NCI-H2107 treated with DMSO at 0.1 percent for 48 hours (cell line): Measurements from ENCODE around the gene AFF1.

ENCODE experiments used
- DNase-seq: peaks from one replicate; lab custom pipeline; 2025; ENCODE audit not compliant: unreplicated experiment; lab: John Stamatoyannopoulos, UW

The AFF1 gene

DNA sequence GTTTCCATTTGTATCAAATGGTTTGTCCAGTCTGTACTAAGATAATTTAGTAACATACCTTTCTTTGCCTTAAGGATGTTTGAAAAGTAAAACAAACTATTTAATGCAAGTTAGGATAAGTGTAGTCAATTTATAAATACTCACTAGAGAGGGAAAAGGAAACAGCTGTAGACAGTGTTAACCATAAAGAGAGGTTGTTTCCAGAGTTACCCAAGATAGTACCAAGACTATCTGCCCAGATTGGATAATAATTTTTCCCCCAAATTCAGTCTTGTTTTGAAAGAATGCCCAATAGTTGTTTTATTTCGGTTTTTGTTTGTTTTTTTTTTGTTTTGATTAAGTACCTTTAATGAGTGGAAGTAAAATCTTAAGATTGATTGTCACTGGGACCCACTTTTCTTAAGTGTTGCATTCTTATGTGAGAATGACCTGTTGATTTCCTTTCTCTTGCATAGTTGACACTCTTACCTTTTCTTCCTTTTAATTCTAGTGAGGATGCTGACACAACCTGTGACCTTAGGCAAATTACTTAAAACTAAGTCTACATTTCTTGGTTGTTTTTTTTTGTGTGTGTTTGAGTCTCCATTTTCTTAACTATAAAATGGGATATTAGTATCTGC is 12.8 kb downstream of the AFF1 start:
- DNase-seq, result no peak

GRCh38 chr4:86948276-86948675 is 13.5 kb downstream of the AFF1 start:
- DNase-seq, result peak; percentile 39

DNA sequence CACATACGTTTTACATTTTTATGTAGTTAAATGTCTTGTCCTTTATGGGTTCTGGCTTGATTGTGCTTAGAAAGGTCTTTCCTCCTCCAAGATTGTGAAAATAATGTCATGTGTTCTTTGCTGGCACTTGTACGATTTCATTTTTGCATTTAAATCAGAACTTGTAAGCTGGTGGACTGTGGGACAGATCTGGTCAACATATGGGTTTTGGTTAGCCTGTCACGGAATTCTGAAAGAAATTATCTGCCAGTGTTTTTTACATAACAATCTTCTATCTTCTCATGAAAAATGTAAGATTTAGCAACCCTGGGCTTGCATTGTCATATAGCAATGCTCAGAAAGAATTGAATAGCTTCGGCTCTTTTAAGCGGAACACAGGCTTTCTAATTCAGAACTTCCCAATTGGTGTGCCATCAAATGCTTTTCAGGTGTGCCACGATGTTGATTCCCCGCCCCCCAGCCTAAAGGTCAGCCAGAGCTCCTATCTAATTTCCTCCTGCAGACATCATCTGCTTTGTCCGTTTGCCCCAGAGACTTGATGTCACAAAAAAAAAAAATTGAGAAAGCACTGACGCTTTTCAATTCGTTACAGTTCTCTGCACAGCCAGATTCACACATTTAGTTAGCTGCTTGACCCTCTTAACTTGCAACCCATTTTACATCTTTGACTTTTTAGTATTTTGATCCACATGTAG is 16.2 kb downstream of the AFF1 start:
- DNase-seq, result no peak

GRCh38 chr4:86955888-86956451 is 21.2 kb downstream of the AFF1 start:
- no peak for DNase-seq

DNA sequence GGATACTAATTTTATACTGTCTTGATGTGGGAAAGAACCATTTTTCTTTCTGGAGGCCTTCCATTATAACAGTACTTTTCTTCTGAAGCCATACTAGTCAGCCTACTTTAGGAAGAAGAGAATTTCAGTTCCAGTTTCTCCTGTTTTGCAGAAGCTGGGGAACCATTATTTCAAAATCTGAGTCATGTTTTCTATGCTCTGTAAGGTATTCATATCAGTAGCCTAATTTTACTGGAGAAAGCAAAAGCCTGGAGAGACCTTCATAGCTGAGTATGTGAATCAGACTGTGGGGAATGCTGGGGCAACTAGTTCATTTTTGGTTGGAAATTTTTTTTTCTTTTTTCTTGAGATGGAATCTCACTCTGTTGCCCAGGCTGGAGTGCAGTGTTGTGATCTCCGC is 22.4 kb downstream of the AFF1 start:
- DNase-seq, result no peak

GRCh38 chr4:86959588-86960500 is 25.0 kb downstream of the AFF1 start:
- DNase-seq, result no peak

GRCh38 chr4:86960557-86960961 is 25.7 kb downstream of the AFF1 start:
- DNase-seq, result no peak

- no peak for DNase-seq
Observed at GRCh38 chr4:86961116-86961515, 26.3 kb downstream of the AFF1 start.

DNA sequence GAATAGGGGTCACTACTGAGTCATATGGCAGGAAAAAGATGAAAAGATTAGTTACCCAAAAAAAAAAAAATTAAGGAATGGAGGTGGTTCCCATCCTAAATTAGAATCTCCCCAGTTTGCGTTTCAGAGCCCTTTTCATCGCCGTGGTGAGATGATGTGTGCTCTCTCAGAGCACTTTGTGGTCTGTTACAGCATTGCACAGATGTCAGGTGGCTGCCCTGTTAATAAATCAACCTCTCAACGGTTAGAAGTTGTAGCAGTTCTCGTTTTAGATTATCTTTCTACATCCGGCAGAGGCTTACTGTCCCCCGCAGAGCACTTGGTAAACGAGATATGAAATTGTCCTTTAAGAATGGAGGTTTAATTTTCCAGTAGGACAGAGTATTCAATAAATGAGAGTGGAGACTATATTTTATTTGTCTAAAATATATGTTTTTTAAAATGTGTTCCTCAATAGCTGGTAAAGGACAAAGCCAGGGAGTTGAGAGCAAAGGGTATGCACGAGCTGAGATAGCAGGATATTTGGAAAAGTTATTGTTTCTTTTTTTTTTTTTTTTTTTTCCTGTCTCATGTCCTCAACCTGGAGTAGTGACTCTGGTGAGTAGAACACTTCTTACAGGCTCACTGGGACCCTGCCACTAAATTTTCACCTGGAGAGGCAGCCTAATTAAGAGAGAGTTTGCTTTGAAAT is 26.9 kb downstream of the AFF1 start:
- DNase-seq, result peak; percentile 68

DNA sequence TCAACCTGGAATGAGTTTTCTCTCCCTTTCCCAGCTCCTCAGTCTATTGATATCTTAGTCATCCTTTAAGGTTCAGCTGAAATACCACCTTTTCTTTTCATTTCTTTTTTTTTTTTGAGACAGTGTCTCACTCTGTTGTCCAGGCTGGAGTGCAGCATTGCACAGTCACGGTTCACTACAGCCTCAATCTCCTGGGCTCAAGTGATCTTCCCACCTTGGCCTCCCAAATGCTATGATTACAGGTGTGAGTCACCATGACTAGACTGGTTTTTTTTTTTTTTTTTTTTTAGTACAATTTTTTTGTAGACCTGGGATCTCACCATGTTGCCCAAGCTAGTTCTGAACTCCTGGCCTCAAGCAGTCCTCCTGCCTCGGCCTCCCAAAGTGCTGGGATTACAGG is 28.9 kb downstream of the AFF1 start:
- DNase-seq, result no peak

DNA sequence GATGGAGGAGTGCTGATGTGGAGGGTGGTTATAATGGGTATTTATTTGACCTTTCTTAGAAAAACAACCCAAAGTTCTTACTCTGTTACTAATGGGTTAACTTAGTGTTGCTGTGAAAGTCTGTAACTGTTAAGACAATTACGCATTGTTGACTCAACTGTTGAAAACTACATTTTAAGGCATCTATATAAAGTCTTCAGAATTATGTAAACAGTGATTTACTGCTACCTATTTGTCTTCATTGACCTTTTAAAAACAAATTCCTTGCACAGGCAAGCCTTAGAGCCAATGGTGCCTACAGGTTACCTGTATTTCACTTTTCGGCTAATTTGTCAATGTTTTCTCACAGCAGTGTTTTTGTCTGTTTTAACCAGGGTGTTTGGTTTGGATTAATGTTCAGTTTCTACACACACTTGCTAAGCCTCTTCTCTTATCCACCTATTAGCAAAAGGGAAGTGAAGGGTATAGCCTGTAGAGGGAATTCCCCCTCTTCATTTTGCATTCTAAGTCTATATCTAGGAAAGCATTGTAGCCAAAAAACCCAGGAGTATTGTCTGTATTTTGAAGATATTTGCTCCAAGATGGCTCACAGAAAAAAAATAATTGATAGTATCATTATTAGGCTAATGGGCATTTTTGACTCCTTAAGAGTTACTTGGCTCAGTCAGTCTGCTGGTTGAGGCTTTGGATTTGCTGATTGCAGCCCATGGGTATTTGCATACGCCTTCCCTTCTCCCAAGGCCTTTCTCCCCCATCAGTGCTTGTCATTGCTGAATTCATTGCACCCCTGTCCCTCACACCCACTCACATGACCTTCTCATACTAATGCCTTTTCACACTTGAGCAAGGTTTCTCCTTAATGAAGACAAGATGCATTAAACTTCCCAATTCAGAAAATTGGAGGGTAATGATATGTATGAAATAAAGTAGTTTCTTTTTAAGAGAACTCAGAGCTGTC is 30.5 kb downstream of the AFF1 start:
- no peak for DNase-seq

- no peak for DNase-seq
Observed at GRCh38 chr4:86967073-86967472, 32.3 kb downstream of the AFF1 start.

DNA sequence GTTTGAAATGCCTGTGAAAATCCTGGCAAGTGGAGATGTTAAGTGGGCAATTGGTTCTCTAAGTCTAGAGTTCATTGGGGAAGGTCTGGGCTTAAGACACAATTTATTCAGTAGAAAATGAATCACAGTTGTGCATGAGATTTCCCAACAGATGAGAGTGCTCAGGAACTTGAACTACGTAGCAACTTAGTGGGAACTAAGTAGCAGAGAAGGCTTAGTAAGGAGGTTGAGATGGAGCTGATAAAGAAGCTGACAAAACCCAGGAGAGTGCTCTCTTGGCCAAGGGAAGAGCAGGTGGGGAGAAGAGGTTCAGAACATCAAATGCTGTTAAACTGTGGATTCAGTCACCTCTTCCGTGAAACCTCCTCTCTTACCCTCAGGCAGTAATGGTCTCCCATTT is 33.0 kb downstream of the AFF1 start:
- DNase-seq, result no peak

GRCh38 chr4:86968547-86968946 is 33.7 kb downstream of the AFF1 start:
- DNase-seq, result no peak

DNA sequence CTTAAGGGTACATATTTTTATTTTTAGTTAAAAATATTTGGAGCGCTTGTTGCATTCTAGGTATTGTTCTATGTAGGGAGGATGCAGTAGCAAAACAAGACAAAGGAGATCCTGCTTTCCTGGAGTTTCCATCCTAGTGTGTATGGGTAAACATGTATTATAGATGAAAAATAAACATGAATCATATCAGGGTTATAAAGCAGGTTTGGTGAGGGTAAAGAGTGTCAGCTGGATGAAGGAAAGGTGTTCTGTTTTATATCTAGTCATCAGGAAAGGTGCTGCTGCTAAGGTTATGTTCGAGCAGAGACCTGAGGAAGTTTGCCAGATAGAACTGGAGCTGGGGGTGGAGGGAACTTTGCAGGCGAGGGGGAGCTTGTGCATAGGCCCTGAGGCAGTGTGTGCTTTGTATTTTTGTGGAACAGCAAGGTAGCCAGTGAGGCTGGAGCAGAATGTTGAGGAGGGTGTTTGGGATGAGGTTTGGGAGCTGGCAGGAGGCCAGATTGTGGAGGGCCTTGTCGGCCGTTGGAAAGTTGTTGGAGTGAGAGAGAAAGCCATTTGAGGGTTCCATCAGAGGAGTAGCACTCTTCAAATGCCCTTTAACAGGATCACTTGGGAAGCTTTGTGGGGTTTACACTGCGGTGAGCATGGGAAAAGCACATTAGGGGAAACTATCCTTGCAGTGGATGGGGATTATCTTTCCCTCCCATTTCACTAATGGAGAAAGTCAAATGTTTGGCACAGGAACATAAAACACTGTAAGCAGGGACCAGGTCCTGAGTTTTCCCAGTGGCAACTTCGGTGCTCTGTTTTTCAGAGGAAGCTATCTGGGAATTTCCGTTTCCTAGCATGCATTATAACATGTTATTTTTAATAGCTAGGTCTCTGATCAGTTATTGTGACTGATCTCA is 35.9 kb downstream of the AFF1 start:
- DNase-seq, result peak; percentile 36

- DNase-seq, result no peak
Observed at GRCh38 chr4:86971355-86971683, 36.5 kb downstream of the AFF1 start.

DNA sequence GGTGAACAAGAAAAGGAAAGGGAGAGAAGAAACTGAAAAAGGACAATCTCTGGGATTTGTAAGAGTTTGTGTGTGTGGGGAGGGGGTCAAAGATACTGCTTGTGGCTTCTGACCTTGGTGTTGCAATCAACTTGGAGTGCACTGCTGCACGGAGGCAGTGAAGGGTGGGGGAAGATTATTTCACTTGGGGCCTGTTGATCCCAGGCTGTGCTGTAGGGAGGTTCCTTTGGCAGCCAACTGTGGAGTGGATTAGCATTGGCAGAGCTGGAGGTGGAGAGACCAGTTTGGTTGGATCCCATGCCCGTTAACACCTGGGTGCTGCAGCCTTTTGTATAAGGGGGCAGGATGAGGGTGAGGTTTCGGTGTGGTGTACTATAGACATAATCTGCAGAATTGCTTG is 38.2 kb downstream of the AFF1 start:
- no peak for DNase-seq

GRCh38 chr4:86973668-86974067 is 38.9 kb downstream of the AFF1 start:
- no peak for DNase-seq

- DNase-seq, result no peak
Observed at GRCh38 chr4:86974551-86974994, 39.8 kb downstream of the AFF1 start.
